HepG2 (cell line): ENCODE results near the gene TTC28. TPM values are rescaled to one million over a fixed set of nuclear protein-coding genes. Genes with fewer than 3 reads are reported as not detected.

Source experiments
- ATAC-seq: fragments of 200-7000 bp; cut with Tn5 transposase; 3 replicates; pipeline ENCODE4 v1.9.1; 2020; ENCODE audit warnings: mild to moderate bottlenecking, moderate library complexity
- BruUV-seq: library from RNA; stranded (reverse); fragments of 400-500 nt; replicated peaks from 2 replicates; lab custom pipeline; 2021; lab: Mats Ljungman, UMichigan
- CTCF ChIA-PET: fragments of 300-600 bp; formaldehyde crosslinking; extraction: SDS; loops from one replicate; lab custom pipeline; 2021; ENCODE audit warnings: low total read pairs, inconsistent platforms, low intra/inter-chr PET ratio; lab: Yijun Ruan, JAX
- POLR2A ChIA-PET: fragments of 350-600 bp; sonication (Branson Sonifier 250); formaldehyde crosslinking; loops from one replicate; lab custom pipeline; 2020; ENCODE audit warnings: antibody characterized with exemption, inconsistent platforms; lab: Yijun Ruan, JAX
- DNase-seq: peaks from one replicate; pipeline ENCODE4 v3.0.0-alpha.2; 2015; ENCODE audit warnings: low spot score
- FAIRE-seq: peaks from 3 replicates; lab custom pipeline; 2011; peaks lifted over from hg19 to GRCh38; lab: Jason Lieb, UNC
- H2AFZ ChIP-seq: one replicate; pipeline ENCODE4 v1.6.1; 2011; ENCODE audit warnings: low read length, inconsistent platforms
- H3K27ac ChIP-seq: fragments of 300-600 bp; 3 replicates; pipeline ENCODE4 v1.8.0; 2011; ENCODE audit warnings: mixed run types, mild to moderate bottlenecking, mixed read lengths, low read length, inconsistent platforms; ENCODE audit not compliant: insufficient read depth; ENCODE audit errors: extremely low read length
- H3K27me3 ChIP-seq, 2 experiments: fragments of 200-600 bp in 1 of 2; 2 replicates in 1 of 2; 3 replicates in 1 of 2; pipeline versions ENCODE4 v1.6.0 to v1.8.0; 2011; ENCODE audit warnings: low read length in 2 of 2, mild to moderate bottlenecking in 2 of 2, moderate library complexity in 2 of 2, inconsistent platforms in 1 of 2; ENCODE audit not compliant: insufficient read depth in 2 of 2, control insufficient read depth in 1 of 2
- H3K36me3 ChIP-seq, 2 experiments: fragments of 200-600 bp in 1 of 2; replicated peaks in 1 of 2; 2 replicates in 1 of 2; 3 replicates in 1 of 2; pipeline versions ENCODE4 v1.5.1 to v1.8.0; 2011; ENCODE audit warnings: low read length in 2 of 2, inconsistent platforms in 1 of 2; ENCODE audit not compliant: insufficient read depth in 2 of 2, control insufficient read depth in 1 of 2
- H3K4me1 ChIP-seq: 2 replicates; pipeline ENCODE4 v1.5.1; 2012; ENCODE audit warnings: low read length, inconsistent platforms; ENCODE audit not compliant: insufficient read depth
- H3K4me2 ChIP-seq: 2 replicates; pipeline ENCODE4 v1.6.0; 2011; ENCODE audit warnings: low read depth, low read length, inconsistent platforms
- H3K4me3 ChIP-seq, 3 experiments: fragments of 200-600 bp in 1 of 3; sonication (generic), shearing (Covaris generic) in 1 of 3; replicated peaks in 1 of 3; 2 replicates each; pipeline ENCODE4 v1.5.1; 2011 to 2016; ENCODE audit warnings: low read length in 3 of 3, inconsistent platforms in 2 of 3, low read depth in 2 of 3, mild to moderate bottlenecking in 2 of 3, control low read depth in 1 of 3, mixed read lengths in 1 of 3; ENCODE audit not compliant: insufficient read depth in 1 of 3
- H3K79me2 ChIP-seq: one replicate; pipeline ENCODE4 v1.6.1; 2011; ENCODE audit warnings: low read length, inconsistent platforms; ENCODE audit not compliant: insufficient read depth
- H3K9ac ChIP-seq: 2 replicates; pipeline ENCODE4 v1.6.0; 2011; ENCODE audit warnings: mild to moderate bottlenecking, low read depth, low read length, inconsistent platforms; ENCODE audit not compliant: insufficient read depth
- H3K9me3 ChIP-seq: 2 replicates; pipeline ENCODE4 v1.5.1; 2012; ENCODE audit warnings: mild to moderate bottlenecking, low read length
- H4K20me1 ChIP-seq: 2 replicates; pipeline ENCODE4 v1.6.0; 2011; ENCODE audit warnings: inconsistent platforms, mild to moderate bottlenecking, low read length, moderate library complexity; ENCODE audit not compliant: insufficient read depth
- CHD2 ChIP-seq: IDR thresholded peaks from 2 replicates; pipeline ENCODE4 v1.6.1; 2011; ENCODE audit warnings: low read depth, low read length, improper control_type of control experiment
- GATA4 ChIP-seq: sonication (generic); IDR thresholded peaks from 2 replicates; pipeline ENCODE4 v1.6.1; 2016; ENCODE audit warnings: antibody characterized with exemption, low read depth, borderline replicate concordance
- KLF15 ChIP-seq: sonication (generic); formaldehyde crosslinking; IDR thresholded peaks from 2 replicates; pipeline ENCODE4 v1.8.1; 2023; ENCODE audit warnings: borderline replicate concordance, mild to moderate bottlenecking, inconsistent platforms, missing genetic modification reagents, mixed read lengths
- MAFF ChIP-seq: IDR thresholded peaks from 2 replicates; pipeline ENCODE4 v1.6.1; 2011; ENCODE audit warnings: low read depth, low read length, improper control_type of control experiment
- MAFK ChIP-seq, 2 experiments: IDR thresholded peaks in 1 of 2; conservative IDR thresholded peaks in 1 of 2; 2 replicates each; pipeline ENCODE4 v1.6.1; 2011; ENCODE audit warnings: improper control_type of control experiment in 2 of 2, low read length in 2 of 2
- MIER2 ChIP-seq: IDR thresholded peaks from 2 replicates; pipeline ENCODE4 v1.6.1; 2016; ENCODE audit warnings: missing biosample characterization, missing genetic modification reagents
- ZFP37 ChIP-seq: sonication (generic); formaldehyde crosslinking; IDR thresholded peaks from 2 replicates; pipeline ENCODE4 v1.4.0; 2020; ENCODE audit warnings: missing genetic modification reagents, borderline replicate concordance
- ZFX ChIP-seq: sonication (generic); formaldehyde crosslinking; IDR thresholded peaks from 2 replicates; pipeline ENCODE4 v1.4.0; 2020; ENCODE audit warnings: mild to moderate bottlenecking, low read depth, missing genetic modification reagents, moderate library complexity
- ZNF143 ChIP-seq: sonication (generic); formaldehyde crosslinking; IDR thresholded peaks from 2 replicates; pipeline ENCODE4 v1.4.0; 2020; ENCODE audit warnings: missing genetic modification reagents
- ZNF234 ChIP-seq: sonication (generic); formaldehyde crosslinking; conservative IDR thresholded peaks from 2 replicates; pipeline ENCODE4 v1.5.1; 2020; ENCODE audit warnings: mild to moderate bottlenecking, missing genetic modification reagents
- ZNF557 ChIP-seq: sonication (generic); formaldehyde crosslinking; IDR thresholded peaks from 2 replicates; pipeline ENCODE4 v1.4.0; 2020; ENCODE audit warnings: missing genetic modification reagents
- ZNF746 ChIP-seq: sonication (generic); formaldehyde crosslinking; IDR thresholded peaks from 2 replicates; pipeline ENCODE4 v1.8.0; 2022; ENCODE audit warnings: mild to moderate bottlenecking, missing genetic modification reagents
- WGBS: methylation state at CpG from one replicate; pipeline ENCODE4 v1.1.6; 2017; ENCODE audit warnings: low lambda C conversion rate; 5-methylcytosine and 5-hydroxymethylcytosine counted together
- in situ Hi-C: cut with HindIII; loops from 2 replicates; pipeline ENCODE4 v1.10.0; 2017; ENCODE audit warnings: low pct_unique_long_range_greater_than_20kb; ENCODE audit not compliant: extremely low pct_ligation_motif_present
- intact Hi-C: fragments of 100-400 bp; cut with micrococcal nuclease; formaldehyde crosslinking; loops from one replicate; pipeline ENCODE4 v1.10.0; 2022; ENCODE audit not compliant: unreplicated experiment
- polyA plus RNA-seq, 8 experiments: library from polyadenylated mRNA; depleted of rRNA in 3 of 8; stranded (reverse) in 7 of 8; unstranded in 1 of 8; fragments of >200 nt; fragmentation: Illumina TruSeq in 4 of 8; extraction: Trizol in 4 of 8; gene quantifications; 2 replicates each; pipeline versions ENCODE4 v1.2.1 to v1.2.3, GENCODE V29; 2011 to 2016; ENCODE audit warnings: low read depth in 4 of 8, missing spikeins in 1 of 8, mixed read lengths in 1 of 8; ENCODE audit not compliant: insufficient read depth in 1 of 8
- total RNA-seq, 5 experiments: library from RNA; depleted of rRNA; stranded (reverse); fragments of >200 nt; fragmentation: Illumina TruSeq; extraction: Trizol; gene quantifications; 2 replicates each; pipeline ENCODE4 v1.2.3, GENCODE V29; 2016; ENCODE audit warnings: low read depth in 1 of 5
- TF ChIP-seq, protein P1 (sequence below): sonication (generic); formaldehyde crosslinking; IDR thresholded peaks from 2 replicates; pipeline ENCODE4 v1.4.0; 2020; ENCODE audit warnings: missing genetic modification reagents, mild to moderate bottlenecking, borderline replicate concordance
- TF ChIP-seq, protein P2 (sequence below): sonication (generic); formaldehyde crosslinking; IDR thresholded peaks from 2 replicates; pipeline ENCODE4 v1.5.0; 2020; ENCODE audit warnings: missing genetic modification reagents

TTC28 gene
- total and polyA plus RNA-seq, 2 of the 13 experiments (the other 11 are each of a cell fraction or from before 2014, with no cell fraction given): 4.2 to 13.1 TPM

DNA sequence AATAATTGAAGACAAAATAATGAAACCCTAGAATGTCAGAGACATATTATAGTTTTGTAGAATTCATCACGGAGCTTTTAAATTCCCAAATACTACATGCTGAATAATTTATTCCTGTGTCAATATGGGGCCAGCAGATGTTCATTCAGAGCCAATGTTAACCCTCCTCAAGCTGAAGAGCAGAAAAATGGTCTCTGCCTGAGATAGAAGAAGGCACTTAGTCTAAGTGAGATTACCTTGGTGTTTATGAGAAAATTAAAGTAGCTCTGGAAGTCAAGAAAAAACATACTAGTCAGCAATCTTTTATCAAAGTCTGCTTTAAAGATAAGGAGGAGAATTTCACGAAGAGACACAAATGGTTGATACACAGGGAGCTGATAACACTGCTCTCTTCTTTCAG lies 328.2 kb downstream of the TTC28 start:
- BruUV-seq: no TSS peak
- in situ Hi-C loops: no loop called here

DNA sequence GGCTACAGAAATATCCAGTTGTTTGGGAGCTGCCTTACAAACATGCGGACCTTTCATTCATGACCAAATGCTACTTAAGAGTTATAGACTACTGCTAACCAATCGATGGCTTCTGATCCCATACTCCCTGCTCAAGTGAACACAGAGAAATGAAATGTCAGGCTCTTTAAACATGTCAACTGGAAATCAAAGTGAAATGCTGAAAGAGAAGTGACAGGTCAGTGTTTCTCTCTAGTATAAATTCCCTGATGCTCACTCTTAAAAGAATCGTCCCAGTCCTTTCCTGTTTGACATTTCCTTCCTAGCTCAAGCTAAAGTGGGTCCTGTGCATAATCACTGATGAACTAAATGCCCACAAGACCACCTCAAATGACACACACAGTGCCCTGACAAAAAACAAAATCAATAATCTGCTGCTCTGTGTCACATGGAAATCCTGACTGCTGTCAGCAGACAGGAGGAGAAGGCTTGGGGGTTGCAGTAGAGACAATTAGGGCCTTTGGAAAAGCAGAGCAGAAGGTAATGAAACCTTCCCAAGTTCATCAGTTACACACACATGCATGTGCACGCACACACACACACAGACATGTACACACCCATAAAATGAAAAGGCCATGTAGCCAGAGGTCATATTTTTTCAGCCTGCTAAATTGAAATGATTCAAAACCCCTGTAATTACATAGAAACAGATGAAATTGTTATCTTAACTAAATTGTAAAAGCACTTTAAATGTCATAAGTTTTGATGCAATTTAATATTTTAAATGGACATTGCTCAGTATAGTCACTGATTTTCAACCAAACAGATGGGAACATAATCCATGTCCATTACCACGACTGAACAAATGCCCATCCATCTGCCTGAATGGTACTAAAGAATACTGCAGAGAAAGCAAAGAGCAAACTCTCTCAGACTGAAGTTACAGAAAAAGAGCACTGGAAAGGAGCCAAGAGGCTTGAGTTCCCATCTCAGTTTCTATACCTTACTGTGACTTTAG lies 330.7 kb downstream of the TTC28 start:
- ATAC-seq (no peak), FAIRE-seq (no peak), DNase-seq (no peak)
- no peaks in the 10 kb centered on the region for H3K79me2 ChIP-seq
- intact Hi-C loops: no loop called here
- H3K4me2 ChIP-seq: no peak overlapping the region
- no peak overlapping the region for H3K9ac ChIP-seq
- 73% methylated on average over 5 of the region's 5 CpGs for WGBS
- no peaks in the 10 kb centered on the region for H3K9me3 ChIP-seq
- BruUV-seq: no TSS peak
- H3K27me3 ChIP-seq: no peaks in the 10 kb centered on the region
- in situ Hi-C loops: no loop called here
- no peaks in the 10 kb centered on the region for H4K20me1 ChIP-seq
- POLR2A ChIA-PET: no interaction called here
- no peaks in the 10 kb centered on the region for H3K36me3 ChIP-seq
- CTCF ChIA-PET: no interaction called here
- TF ChIP-seq MIER2 (CRISPR knock-in tag) (no peak), ZFX (no peak), ZNF746 (no peak), ZNF234 (CRISPR knock-in tag) (no peak), ZFP37 (CRISPR knock-in tag) (no peak), ZNF557 (CRISPR knock-in tag) (no peak), GATA4 (no peak), ZNF143 (no peak), CHD2 (no peak), KLF15 (no peak)
- TF ChIP-seq, protein P1, sequence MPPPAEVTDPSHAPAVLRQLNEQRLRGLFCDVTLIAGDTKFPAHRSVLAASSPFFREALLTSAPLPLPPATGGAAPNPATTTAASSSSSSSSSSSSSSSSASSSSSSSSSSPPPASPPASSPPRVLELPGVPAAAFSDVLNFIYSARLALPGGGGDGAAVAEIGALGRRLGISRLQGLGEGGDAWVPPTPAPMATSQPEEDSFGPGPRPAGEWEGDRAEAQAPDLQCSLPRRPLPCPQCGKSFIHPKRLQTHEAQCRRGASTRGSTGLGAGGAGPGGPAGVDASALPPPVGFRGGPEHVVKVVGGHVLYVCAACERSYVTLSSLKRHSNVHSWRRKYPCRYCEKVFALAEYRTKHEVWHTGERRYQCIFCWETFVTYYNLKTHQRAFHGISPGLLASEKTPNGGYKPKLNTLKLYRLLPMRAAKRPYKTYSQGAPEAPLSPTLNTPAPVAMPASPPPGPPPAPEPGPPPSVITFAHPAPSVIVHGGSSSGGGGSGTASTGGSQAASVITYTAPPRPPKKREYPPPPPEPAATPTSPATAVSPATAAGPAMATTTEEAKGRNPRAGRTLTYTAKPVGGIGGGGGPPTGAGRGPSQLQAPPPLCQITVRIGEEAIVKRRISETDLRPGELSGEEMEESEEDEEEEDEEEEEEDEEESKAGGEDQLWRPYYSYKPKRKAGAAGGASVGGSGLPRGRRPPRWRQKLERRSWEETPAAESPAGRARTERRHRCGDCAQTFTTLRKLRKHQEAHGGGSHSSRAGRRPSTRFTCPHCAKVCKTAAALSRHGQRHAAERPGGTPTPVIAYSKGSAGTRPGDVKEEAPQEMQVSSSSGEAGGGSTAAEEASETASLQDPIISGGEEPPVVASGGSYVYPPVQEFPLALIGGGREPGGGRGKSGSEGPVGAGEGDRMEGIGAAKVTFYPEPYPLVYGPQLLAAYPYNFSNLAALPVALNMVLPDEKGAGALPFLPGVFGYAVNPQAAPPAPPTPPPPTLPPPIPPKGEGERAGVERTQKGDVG (CRISPR knock-in tag): no peak
- no peaks in the 10 kb centered on the region for H3K4me1 ChIP-seq
- no peak overlapping the region for H3K27ac ChIP-seq
- no peak overlapping the region for H3K4me3 ChIP-seq
- no peak overlapping the region for H2AFZ ChIP-seq

More for the DNA sequence above, 328.2 kb downstream of the TTC28 start:
- Histone ChIP-seq H2AFZ (no peak overlapping the region), H3K4me2 (no peak overlapping the region), H3K4me3 (no peak overlapping the region), H3K27me3 (no peaks in the 10 kb centered on the region), H3K36me3 (no peaks in the 10 kb centered on the region), H3K79me2 (no peaks in the 10 kb centered on the region), H3K4me1 (no peaks in the 10 kb centered on the region), H3K9me3 (no peaks in the 10 kb centered on the region), H3K27ac (no peak overlapping the region), H4K20me1 (no peaks in the 10 kb centered on the region), H3K9ac (no peak overlapping the region)
- ChIA-PET CTCF (no interaction called here), POLR2A (no interaction called here)
- DNase-seq (no peak), ATAC-seq (no peak), FAIRE-seq (no peak)
- 100% methylated on average over 2 of the region's 2 CpGs for WGBS
- TF ChIP-seq MAFF: peak; percentile 79
- peak; percentile 60 to 86 for TF ChIP-seq MAFK (conservative IDR thresholded peaks at IDR 0.05 in 1 of 2, IDR thresholded peaks at IDR 0.05 in 1 of 2; ENCODE audit: low read length in 2 of 2)
- TF ChIP-seq, protein P2, sequence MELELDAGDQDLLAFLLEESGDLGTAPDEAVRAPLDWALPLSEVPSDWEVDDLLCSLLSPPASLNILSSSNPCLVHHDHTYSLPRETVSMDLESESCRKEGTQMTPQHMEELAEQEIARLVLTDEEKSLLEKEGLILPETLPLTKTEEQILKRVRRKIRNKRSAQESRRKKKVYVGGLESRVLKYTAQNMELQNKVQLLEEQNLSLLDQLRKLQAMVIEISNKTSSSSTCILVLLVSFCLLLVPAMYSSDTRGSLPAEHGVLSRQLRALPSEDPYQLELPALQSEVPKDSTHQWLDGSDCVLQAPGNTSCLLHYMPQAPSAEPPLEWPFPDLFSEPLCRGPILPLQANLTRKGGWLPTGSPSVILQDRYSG (CRISPR knock-in tag): no peak
- intact Hi-C loops: no loop called here
